T1000 (cell line): ENCODE measurements around the gene ARMC6.
"Not testable (repeated sequence)": the region's sequence is repeated elsewhere in the genome, so short reads cannot be mapped to it uniquely, and the experiment has no call there.

Source experiments
- DNase-seq: peaks from one replicate; lab custom pipeline; 2025; ENCODE audit warnings: mixed read lengths; lab: John Stamatoyannopoulos, UW

ARMC6 gene

DNA sequence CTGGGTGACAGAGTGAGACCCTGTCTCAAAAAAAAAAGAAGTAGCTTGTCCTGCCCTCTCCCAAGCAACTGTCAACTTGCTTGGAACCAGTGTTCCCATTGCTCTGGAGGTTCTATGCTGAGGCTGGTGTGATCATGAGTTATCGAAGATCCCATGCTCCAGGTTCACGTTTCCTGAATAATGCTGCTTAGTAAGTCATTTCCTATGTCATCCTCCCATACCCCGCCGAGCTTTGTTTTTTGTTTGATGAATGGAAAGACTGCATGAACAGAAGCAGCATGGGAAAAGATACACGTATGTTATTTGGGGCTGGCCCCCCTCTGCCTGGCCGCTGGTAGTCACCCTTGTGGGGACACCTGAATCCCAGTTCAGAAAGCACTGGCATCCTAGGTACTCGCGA, 41.7 kb downstream of the ARMC6 start:
- DNase-seq, result no peak

DNA sequence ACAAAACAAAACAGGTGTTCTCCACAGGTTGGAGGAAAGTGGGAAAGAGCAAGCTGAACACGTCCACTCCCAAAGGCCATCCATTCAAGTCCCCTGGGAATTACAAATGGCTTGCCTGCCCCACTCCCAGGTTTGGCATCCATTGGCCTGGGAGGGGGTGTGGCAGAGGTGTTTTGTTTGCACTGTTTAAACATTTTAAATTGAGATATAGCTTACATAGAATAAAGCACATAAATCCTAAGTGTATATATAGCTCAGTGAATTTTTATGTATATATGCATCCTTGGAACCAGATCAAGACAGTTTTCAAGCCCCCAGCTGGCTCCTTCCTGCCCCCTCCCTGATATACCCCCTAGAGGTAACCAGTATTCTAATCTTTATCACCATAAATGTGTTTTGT, 43.1 kb downstream of the ARMC6 start:
- DNase-seq, result no peak

DNA sequence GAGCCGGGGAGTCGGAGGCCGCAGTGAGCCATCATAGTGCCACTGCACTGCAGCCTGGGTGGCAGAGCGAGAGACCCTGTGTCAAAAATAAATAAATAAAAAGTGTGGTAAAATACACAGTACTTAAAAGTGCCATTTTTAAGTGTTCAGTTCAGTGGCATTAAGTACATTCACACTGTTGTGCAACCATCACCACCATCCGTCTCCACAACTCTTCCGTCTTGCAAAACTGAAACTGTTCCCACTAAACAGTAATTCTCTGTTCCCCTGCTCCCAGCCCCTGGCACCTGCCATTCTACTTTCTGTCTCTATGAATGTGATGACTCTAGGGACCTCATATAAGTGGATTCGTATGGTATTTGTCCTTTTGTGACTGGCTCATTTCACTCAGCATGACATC, 43.7 kb downstream of the ARMC6 start:
- no peak for DNase-seq

DNA sequence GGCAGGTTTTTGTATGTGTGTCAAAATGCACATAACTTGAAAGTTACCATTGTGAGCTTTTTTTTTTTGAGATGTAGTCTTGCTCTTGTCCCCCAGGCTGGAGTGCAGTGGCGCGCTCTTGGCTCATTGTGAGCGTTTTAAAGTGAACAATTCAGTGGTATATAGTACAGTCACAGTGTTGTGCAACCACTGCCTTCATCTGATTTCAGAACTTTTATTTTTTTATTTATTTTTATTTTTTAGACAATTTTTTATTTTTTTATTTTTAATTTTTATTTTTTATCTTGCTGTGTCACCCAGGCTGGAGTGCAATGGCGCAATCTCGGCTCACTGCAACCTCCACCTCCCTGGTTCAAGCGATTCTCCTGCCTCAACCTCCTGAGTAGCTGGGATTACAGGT, 45.4 kb downstream of the ARMC6 start:
- DNase-seq, result no peak

DNA sequence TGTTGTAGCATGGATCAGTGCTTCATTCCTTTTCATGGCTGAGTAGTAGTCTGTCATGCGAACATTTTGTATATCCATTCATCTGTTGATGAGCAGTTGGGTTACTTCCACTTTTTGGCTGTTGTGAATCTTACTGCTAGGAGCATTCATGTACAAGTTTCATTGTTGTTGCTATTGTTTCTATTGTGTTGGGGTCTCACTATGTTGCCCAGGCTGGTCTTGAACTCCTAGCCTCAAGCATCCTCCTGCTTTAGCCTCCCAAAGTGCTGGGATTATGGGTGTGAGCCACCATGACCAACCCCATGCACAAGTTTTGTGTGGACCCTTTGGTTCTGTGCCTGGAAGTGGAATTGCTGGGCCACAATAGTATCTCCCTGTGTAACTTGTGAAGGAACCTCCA, 46.2 kb downstream of the ARMC6 start:
- no peak for DNase-seq

DNA sequence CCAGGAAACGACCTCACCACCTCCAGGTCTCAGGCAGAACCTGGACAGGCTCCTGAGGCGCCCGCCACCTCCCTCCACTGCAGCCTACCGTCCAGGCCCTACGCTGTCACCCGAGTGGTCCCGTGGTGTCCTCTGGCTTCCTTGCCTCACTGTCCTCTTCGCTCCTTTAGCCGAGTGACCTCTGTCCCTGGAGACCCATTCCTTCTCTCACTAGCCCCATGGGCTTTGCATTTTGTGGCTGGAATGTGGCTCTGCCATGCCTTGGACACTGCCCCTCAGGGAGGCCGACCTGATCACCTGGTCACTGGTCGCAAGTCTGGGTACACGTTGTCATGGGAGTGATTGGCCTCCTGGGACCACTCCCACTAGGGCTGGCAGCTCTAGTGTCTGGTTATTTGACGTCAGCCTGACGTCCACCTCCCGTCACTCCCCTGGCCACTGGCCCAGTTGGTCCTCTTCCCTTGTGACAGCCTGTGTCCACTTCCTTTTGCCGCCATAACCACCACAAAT, 48.3 kb downstream of the ARMC6 start:
- no peak for DNase-seq

DNA sequence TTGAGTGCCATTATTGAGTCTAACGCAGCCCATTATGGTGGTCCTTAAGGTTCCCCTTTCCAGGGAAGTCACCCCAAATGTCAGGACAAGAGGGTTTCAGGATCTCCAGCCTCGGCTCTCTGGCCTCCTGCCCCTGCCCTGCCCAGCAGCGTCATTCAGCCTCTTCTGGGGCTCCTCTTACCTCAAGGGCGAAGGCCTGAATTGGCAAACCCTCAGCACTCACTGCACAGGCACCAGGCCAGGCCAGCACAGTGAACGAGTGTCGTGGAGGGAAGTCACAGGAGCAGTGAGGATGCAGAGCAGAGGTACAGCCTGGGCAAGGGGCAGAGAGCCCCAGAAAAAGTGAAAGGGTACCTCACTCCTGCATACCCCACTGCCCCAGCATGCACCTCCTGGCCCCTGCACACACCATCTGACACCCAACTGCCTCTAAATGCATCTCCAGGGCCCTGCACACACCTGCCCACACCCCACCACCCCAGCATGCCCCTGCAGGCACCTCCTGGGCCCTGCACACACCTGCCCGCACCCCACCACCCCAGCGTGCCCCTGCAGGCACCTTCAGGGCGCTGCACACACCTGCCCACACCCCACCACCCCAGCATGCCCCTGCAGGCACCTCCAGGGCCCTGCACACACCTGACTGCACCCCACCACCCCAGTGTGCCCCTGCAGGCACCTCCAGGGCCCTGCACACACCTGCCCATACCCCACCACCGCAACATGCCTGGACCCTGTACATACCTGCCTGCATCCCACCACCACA, 50.2 kb downstream of the ARMC6 start:
- DNase-seq, result no peak

DNA sequence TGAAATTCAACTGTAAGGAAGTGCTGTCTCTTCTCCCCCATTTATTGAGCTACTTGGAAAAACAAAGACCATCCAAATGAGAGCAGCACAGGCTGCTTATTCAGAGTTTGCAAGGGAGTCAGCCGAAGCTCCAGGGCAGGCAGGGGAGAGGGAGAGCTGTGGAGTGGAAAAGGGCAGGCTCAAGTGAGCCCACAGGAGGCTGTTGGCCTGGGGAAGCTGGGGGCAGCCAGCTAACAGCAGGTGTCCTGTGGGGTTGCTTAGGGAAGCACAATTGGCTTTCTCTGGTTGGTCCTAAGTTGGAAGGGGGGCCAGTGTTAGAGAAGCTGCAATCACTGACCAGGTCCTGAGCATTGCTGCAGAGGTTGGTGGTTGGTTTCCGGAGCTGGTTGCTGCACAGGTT, 54.3 kb downstream of the ARMC6 start:
- DNase-seq, result no peak

DNA sequence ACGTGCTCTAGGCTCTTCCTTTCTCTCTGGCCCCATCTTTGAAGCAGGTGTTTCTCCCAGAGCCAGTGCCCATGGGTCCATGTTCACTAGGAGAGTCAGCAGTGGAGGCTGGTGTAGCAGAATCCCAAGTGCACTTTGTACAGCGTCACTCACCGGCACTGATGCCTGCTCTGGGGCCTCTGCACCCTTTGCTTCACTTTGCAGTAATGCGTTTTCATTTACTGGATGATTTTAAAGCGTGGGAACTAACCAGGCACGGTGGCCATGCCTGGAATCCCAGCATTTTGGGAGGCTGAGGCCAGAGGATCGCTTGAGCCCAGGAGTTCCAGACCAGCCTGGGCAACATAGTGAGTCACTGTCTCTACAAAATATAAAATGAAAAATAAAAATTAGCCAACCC, 61.1 kb downstream of the ARMC6 start:
- DNase-seq, result no peak

DNA sequence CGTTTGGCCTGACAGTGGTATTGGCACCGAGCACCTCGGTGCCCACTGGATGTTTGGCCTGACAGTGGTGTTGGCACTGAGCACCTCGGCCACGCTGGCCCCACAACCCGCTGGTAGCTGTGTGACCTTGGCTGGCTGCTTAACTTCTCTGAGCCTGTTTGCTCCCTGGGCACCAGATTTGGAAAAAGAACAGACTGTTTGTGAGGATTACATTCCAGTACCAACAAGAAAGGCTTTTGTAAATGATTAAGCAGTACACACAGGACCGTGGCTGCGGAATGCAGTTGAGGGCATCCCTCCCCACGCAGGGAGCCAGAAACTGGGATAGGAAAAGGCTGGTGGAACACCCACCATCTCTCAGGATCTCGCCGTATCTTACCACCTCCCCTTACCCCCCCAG, 62.3 kb downstream of the ARMC6 start:
- DNase-seq, result no peak

DNA sequence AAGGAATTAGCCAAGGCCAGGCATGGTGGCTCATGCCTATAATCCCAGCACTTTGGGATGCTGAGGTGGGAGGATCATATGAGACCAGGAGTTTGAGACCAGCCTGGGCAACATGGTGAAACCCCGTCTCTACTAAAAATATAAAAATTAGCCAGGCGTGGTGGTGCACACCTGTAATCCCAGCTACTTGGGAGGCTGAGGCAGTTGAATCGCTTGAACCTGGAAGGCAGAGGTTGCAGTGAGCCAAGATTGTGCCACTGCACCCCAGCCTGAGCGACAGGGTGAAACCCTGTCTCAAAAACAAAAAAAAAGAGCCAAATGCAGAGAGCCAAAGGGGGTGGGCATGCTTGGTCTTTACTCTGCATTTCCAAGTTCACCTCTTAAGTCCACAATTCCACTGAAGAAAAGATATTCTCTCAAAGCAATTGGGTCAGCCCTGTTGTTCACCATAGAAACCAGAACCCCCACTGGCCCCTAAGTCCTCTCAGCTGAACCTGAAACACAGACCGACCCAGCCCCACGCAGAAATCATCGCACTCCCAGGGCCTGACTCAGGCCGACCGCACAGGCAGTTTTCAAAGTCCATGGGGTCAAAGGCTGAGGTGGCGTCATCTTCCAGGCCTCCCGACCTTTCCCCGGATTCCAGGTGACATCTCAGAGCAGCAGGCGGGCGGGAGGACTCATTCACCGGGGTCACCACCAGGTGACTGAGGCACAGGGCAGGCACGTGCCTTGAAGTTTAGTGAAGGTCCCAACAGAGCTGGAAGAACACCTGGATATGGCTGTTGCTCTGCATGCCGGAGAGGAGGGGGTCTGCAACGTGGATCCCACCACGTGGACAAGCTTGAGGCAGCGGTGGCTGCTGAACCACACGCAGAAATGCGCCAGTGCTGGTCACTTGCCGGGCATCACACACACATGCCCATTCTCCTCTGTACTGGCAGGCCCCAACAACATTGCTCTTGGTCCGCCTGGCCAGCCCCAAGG, 63.5 kb downstream of the ARMC6 start:
- no peak for DNase-seq

DNA sequence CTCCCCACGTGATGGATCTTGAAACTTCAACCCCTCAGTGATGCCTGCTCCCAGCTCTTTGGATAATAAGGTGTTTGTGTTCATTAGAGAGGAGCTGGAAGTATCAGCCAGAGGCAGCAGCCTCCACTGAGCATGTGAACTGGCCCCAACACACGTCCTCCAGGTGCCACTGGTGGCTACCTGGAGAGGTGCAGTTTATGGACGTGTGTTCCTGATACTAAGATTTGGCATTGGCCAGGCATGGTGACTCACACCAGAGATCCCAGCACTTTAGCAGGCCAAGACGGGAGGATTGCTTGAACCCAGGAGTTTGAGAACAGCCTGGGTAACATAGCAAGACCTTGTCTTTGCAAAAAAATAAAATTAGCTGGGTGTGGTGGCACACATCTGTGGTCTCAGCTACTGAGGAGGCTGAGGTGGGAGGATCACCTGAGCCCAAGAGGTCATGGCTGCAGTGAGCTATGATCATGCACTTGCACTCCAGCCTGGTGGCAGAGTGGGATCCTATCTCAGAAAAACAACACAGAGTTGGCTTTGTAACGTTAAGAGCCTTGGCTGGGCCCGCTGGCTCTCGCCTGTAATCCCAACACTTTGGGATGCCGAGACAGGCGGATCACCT, 64.8 kb downstream of the ARMC6 start:
- DNase-seq, result no peak

DNA sequence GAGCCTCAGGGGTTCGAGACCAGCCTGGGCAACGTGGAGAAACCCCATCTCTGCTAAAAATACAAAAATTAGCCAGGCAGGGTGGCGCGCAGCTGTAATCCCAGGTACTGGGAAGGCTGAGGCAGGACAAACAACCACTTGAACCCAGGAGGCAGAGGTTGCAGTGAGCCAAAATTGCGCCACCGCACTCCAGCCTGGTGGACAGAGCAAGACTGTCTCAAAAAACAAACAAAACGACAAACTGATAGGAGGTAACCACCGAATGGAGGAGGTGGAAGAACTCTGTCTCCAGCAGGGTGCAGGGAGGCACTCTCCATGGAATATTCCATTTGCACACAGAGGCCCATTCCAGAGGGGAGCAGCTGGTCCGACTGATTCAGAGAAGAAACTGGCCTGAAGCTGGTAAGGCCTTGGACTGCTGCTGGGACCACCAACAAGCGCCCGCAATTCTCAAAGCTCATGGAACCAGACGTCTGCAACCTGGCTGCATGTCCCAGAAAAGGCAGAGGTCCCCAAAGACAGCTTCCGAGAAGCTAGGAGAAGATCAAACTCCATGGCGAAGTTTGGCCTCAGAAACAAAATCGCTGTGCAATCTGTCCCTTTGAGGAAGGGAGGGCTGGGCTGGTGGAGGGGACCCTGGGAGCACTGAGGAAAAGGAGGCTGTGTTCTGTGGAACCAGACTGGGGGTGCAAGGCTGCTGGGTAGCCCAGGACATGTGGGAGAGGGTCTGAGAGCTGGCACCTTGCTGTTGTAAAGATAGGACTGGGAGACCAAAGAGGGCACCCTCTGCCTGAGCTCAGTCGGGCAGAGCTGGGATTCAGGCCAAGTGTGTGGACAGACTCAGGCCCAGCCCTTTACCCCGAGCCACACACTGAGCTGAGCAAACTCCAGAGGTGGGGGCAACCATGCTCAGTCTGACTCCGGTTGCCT, 65.6 kb downstream of the ARMC6 start:
- no peak for DNase-seq

DNA sequence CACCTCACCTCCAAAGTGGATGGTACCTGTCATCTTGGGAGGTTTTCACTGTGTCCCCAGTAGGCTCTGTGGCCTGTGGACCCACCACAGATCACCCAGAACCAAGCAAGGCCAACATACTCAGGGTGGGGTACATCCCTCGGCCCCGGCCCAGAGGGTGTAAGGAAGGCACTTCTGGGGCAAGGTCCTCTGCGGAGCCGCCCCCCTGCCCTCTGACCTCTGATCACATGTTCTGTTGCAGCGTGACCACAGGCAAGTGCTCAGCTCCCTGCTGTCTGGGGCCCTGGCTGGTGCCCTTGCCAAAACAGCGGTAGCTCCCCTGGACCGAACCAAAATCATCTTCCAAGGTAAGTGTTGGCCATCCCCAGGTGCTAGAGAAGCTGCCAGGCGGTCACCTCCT, 68.1 kb downstream of the ARMC6 start:
- DNase-seq, result no peak

DNA sequence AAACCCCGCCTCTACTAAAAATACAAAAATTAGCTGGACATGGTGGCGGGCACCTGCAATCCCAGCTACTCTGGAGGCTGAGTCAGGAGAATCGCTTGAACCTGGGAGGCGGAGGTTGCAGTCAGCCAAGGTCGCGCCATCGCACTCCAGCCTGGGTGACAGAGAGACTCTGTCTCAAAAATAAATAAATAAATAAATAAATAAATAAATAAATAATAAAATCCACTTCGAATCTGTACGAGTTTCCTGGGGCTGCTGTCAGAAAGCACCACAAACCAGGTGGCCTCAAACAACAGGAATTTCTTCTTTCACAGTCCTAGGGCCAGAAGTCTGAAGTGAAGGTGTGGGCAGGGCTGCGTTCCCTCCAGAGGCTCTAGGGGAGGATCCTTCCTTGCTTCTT, 69.2 kb downstream of the ARMC6 start:
- not testable (repeated sequence) for DNase-seq

DNA sequence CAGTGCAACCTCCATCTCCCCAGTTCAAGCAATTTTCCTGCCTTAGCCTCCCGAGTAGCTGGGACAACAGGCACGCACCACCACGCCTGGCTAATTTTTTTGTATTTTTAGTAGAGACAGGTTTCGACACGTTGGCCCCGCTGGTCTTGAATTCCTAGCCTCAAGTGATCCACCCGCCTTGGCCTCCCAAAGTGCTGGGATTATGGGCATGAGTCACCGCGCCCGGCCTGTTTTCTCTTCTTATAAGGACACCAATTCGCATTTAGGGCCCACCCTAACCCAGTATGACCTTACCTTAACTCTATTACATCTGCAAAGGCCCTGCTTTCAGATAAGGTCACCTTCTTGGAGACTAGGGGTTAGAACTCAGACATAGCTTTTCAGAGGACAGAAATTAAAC, 69.8 kb downstream of the ARMC6 start:
- no peak for DNase-seq

DNA sequence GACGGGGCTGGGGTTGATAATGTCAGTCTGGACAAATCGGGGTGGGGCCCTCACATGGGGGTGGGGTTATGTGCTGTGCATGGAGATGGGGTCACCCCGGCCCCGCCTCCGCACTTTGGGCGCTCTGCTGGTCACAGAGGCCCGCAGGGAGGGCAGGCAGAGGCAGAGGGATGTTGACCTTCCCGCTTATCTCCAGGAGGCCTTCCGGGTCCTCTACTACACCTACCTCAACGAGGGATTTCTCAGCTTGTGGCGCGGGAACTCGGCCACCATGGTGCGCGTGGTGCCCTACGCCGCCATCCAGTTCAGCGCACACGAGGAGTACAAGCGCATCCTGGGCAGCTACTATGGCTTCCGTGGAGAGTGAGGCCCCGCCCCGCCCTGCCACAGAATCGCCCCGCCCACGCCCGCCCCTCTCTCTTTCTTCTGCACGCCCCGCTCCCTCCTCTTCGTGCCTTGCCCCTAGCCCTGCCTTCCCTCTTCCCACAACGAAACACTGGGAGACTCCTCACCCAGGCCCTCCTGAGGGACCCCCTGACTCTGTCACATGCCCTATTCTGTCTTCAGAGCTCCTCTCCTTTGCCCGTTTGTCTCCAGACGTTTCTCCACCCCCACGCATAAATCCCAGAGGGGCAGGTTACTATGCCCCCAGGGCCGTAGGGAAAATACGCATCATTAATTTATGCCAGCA, 72.1 kb downstream of the ARMC6 start:
- DNase-seq, result peak; percentile 79

DNA sequence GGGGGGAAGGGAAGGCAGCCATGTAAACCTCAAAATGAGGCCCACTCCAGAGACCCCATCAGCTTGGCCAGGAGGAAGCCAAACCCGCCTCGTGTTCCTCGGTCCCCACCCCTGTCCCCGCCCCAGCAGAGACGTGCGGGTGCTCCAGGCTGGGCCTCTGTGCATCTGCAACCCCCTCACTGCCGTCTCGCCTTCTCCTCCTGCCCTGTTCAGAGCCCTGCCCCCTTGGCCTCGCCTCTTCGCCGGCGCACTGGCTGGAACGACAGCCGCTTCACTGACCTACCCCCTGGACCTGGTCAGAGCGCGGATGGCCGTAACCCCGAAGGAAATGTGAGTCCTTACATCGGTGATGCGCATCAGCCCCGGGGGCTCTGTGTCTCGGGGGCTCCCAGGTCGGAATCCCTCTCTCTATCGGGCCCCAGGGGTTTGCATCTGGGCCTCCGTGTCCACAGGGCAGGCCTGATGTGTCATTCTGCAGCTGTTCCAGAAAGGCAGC, 72.7 kb downstream of the ARMC6 start:
- no peak for DNase-seq

DNA sequence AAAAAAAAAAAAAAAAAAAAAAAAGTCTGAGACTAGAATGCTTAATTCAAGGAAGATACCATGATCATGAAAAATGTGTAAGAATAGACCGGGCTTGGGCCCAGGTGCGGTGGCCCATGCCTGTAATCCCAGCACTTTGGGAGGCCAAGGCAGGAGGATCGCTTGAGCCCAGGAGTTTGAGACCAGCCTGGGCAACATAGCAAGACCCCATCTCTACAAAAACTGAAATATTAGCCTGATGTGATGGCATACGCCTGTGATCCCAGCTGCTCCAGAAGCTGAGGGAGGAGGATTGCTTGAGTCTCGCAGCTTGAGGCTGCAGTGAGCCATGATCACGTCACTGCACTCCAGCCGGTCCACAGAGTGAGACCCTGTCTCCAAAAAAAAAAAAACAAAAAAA, 73.5 kb downstream of the ARMC6 start:
- DNase-seq, result not testable (repeated sequence)

DNA sequence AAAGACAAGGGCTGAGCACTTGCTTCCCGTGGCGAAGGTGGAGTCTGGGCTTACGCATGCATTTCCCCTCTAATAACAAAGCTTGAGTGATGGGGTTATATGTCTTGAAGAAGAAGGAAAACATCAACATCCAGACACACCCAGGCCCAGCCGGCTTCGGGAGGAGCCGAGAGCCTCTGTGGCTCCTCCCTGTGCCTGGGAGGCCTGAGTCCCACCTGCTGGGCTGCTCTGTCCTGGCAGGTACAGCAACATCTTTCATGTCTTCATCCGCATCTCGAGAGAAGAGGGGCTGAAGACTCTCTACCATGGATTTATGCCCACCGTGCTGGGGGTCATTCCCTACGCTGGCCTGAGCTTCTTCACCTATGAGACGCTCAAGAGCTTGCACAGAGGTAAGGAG, 74.3 kb downstream of the ARMC6 start:
- no peak for DNase-seq
